Thyroid gland (tissue), 4 donors: ENCODE measurements around the gene SLX9.

Experiments used
- CTCF ChIP-seq, 6 experiments: fragments of 200-600 bp in 3 of 6; fragments of 450-650 bp in 3 of 6; sonication (generic) in 3 of 6; IDR thresholded peaks; one replicate each; pipeline ENCODE4 v1.5.1; 2016 to 2019; ENCODE audit warnings: antibody characterized with exemption in 6 of 6, mild to moderate bottlenecking in 2 of 6, inconsistent platforms in 1 of 6, moderate library complexity in 1 of 6
- POLR2A ChIP-seq, 2 donors: fragments of 450-650 bp; IDR thresholded peaks; one replicate each; pipeline ENCODE4 v1.6.1; 2017; ENCODE audit warnings: antibody characterized with exemption in 2 of 2, mild to moderate bottlenecking in 2 of 2, moderate library complexity in 1 of 2

- no peak for TF ChIP-seq CTCF (IDR thresholded peaks at IDR 0.05)
- TF ChIP-seq POLR2A (IDR thresholded peaks at IDR 0.05): no peak
These were observed 30.9 kb upstream of the SLX9 start for GRCh38 chr21:44908908-44909307.
